Measurements from ENCODE around the gene ZMIZ1.

The ZMIZ1 gene

DNA sequence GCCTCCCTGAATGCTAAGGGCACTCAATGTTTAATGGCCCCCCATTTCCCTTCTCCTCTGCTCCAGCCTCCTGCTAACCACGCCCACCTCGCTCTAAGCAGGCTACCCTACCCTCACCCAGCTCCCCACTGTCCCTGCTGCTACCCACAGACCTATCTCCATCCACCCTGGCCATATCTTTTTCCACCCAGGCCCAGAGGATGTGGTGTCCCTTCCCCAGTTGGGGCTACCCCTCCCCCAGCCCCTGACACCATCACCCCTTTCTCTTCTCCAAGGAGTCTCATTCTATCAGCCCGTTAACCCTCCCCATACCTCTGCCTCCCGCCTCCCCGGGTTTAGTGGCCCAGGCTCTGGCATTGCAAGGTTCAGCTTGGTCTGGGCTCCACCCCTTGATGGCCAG lies 249.6 kb downstream of the ZMIZ1 start:
- Histone ChIP-seq H3F3A (ENCODE audit: low read depth) (peaks cover 12% of the 10 kb centered on the region), H3K9me2 (replicated peaks; ENCODE audit: low read depth, low read length) (no peaks in the 10 kb centered on the region), H3K4me2 (ENCODE audit: low read depth, low read length, poor library complexity, severe bottlenecking) (peak overlapping the region; percentile 87), H2AFZ (ENCODE audit: low read length) (no peak overlapping the region), H3K79me2 (ENCODE audit: insufficient read depth, low read length) (no peaks in the 10 kb centered on the region), H3K4me1 (ENCODE audit: insufficient read depth, low read length, poor library complexity, severe bottlenecking) (peaks cover 75% of the 10 kb centered on the region), H3K4me3 (ENCODE audit: low read length, poor library complexity, severe bottlenecking) (peak overlapping the region; percentile 67), H3K27me3 (ENCODE audit: insufficient read depth, low read length, poor library complexity, severe bottlenecking) (no peaks in the 10 kb centered on the region), H3K9ac (ENCODE audit: low read depth, low read length, poor library complexity, severe bottlenecking) (peak overlapping the region; percentile 71), H3K36me3 (ENCODE audit: insufficient read depth, low read length) (peaks cover 12% of the 10 kb centered on the region; the same call in 1 of the 2 replicates), H4K20me1 (ENCODE audit: insufficient read depth, low read length, poor library complexity, severe bottlenecking) (no peaks in the 10 kb centered on the region), H3K9me3 (ENCODE audit: insufficient read depth, low read depth, low read length) (no peaks in the 10 kb centered on the region)
- no peak for TF ChIP-seq EZH2phosphoT487 (IDR thresholded peaks at IDR 0.05; ENCODE audit: borderline replicate concordance)
- TF ChIP-seq, protein P1, sequence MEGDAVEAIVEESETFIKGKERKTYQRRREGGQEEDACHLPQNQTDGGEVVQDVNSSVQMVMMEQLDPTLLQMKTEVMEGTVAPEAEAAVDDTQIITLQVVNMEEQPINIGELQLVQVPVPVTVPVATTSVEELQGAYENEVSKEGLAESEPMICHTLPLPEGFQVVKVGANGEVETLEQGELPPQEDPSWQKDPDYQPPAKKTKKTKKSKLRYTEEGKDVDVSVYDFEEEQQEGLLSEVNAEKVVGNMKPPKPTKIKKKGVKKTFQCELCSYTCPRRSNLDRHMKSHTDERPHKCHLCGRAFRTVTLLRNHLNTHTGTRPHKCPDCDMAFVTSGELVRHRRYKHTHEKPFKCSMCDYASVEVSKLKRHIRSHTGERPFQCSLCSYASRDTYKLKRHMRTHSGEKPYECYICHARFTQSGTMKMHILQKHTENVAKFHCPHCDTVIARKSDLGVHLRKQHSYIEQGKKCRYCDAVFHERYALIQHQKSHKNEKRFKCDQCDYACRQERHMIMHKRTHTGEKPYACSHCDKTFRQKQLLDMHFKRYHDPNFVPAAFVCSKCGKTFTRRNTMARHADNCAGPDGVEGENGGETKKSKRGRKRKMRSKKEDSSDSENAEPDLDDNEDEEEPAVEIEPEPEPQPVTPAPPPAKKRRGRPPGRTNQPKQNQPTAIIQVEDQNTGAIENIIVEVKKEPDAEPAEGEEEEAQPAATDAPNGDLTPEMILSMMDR (conservative IDR thresholded peaks at IDR 0.05; ENCODE audit: low read length) = no peak

DNA sequence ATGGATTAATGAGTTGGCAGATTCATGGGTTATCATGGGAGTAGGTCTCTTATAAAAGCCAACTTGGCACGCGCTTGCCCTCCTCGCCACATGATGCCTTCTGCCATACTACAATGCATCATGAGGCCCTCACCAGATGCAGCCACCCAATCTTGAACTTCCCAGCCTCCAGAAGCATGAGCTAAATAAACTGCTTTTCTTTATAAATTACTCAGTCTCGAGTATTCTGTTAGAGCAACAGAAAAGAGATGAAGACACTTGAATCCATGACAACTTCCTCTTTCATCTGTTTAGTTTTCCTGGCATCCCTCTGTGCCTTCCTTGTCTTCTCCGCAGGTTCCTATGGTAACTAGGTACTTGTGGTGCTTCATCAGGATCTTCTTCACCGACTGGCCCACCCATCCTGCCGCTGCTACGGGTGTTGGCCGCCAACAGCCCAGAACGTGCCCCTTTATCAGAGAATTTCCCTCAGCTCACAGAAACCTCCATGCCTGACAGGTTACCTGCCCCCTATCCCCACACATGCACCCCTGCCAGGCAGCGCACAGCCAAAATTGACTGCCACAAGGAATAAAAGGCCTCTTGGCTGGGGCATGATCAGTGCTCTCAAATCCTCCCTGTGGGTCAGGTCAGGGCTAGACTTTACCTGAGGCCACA lies 250.5 kb downstream of the ZMIZ1 start:
- peak overlapping the region; percentile 87 for H3K4me2 ChIP-seq (ENCODE audit: low read depth, low read length, poor library complexity, severe bottlenecking)
- TF ChIP-seq EZH2phosphoT487 (IDR thresholded peaks at IDR 0.05; ENCODE audit: borderline replicate concordance) = no peak
- TF ChIP-seq, protein P1 (conservative IDR thresholded peaks at IDR 0.05; ENCODE audit: low read length) = no peak
- H3K4me3 ChIP-seq (ENCODE audit: low read length, poor library complexity, severe bottlenecking) = no peak overlapping the region
- H3K9ac ChIP-seq (ENCODE audit: low read depth, low read length, poor library complexity, severe bottlenecking) = peak overlapping the region; percentile 71
- H3K79me2 ChIP-seq (ENCODE audit: insufficient read depth, low read length) = no peaks in the 10 kb centered on the region
- H3K9me3 ChIP-seq (ENCODE audit: insufficient read depth, low read depth, low read length) = no peaks in the 10 kb centered on the region
- H2AFZ ChIP-seq (ENCODE audit: low read length) = no peak overlapping the region
- peaks cover 8% of the 10 kb centered on the region; the same call in 1 of the 2 replicates for H3K36me3 ChIP-seq (ENCODE audit: insufficient read depth, low read length)
- H4K20me1 ChIP-seq (ENCODE audit: insufficient read depth, low read length, poor library complexity, severe bottlenecking) = no peaks in the 10 kb centered on the region
- H3K4me1 ChIP-seq (ENCODE audit: insufficient read depth, low read length, poor library complexity, severe bottlenecking) = peaks cover 84% of the 10 kb centered on the region
- peaks cover 17% of the 10 kb centered on the region for H3F3A ChIP-seq (ENCODE audit: low read depth)
- H3K9me2 ChIP-seq (replicated peaks; ENCODE audit: low read depth, low read length) = no peaks in the 10 kb centered on the region
- H3K27me3 ChIP-seq (ENCODE audit: insufficient read depth, low read length, poor library complexity, severe bottlenecking) = no peaks in the 10 kb centered on the region

DNA sequence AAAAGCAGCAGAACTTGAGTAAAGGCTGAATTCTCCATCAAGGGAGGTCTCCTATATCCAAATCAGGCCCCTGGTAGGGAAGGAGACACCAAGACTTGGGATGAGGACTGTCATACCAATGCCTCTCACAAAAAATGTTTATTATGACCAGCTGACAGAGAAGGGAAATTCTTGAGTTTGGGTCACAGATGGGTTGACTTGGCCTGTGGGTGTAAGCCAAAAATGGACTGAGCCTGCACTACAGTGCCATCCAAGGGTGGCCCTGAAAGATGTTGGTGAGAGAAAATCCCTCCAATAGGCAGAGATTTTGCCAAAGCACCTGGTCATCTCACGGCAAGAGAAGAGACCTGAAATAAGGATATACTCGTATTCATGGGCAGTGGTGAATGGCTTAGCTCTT lies 251.6 kb downstream of the ZMIZ1 start:
- H3K9ac ChIP-seq (ENCODE audit: low read depth, low read length, poor library complexity, severe bottlenecking) = peak overlapping the region; percentile 9
- no peaks in the 10 kb centered on the region for H3K79me2 ChIP-seq (ENCODE audit: insufficient read depth, low read length)
- H2AFZ ChIP-seq (ENCODE audit: low read length) = no peak overlapping the region
- peaks cover 8% of the 10 kb centered on the region; the same call in 1 of the 2 replicates for H3K36me3 ChIP-seq (ENCODE audit: insufficient read depth, low read length)
- H3K4me2 ChIP-seq (ENCODE audit: low read depth, low read length, poor library complexity, severe bottlenecking) = peak overlapping the region; percentile 42
- H3K27me3 ChIP-seq (ENCODE audit: insufficient read depth, low read length, poor library complexity, severe bottlenecking) = no peaks in the 10 kb centered on the region
- H4K20me1 ChIP-seq (ENCODE audit: insufficient read depth, low read length, poor library complexity, severe bottlenecking) = no peaks in the 10 kb centered on the region
- peaks cover 95% of the 10 kb centered on the region for H3K4me1 ChIP-seq (ENCODE audit: insufficient read depth, low read length, poor library complexity, severe bottlenecking)
- no peak overlapping the region for H3K4me3 ChIP-seq (ENCODE audit: low read length, poor library complexity, severe bottlenecking)
- peaks cover 17% of the 10 kb centered on the region for H3F3A ChIP-seq (ENCODE audit: low read depth)
- H3K9me3 ChIP-seq (ENCODE audit: insufficient read depth, low read depth, low read length) = no peaks in the 10 kb centered on the region
- no peaks in the 10 kb centered on the region for H3K9me2 ChIP-seq (replicated peaks; ENCODE audit: low read depth, low read length)
- TF ChIP-seq, protein P1 (conservative IDR thresholded peaks at IDR 0.05; ENCODE audit: low read length) = 0 out of 2 replicates have a peak, but pooled peaks have one; percentile 16
- TF ChIP-seq EZH2phosphoT487 (IDR thresholded peaks at IDR 0.05; ENCODE audit: borderline replicate concordance) = no peak

All from Loucy (cell line).